ENCODE measurements around the gene ANGEL2. TPM values are rescaled to one million over a fixed set of nuclear protein-coding genes. Genes with fewer than 3 reads are reported as not detected.
A peak's percentile ranks its signal among the peaks of the same experiment; 100 is the strongest.

The ANGEL2 gene
- 30.4 and 35.2 TPM in 2 replicates for total RNA-seq (2012; rRNA removed)

DNA sequence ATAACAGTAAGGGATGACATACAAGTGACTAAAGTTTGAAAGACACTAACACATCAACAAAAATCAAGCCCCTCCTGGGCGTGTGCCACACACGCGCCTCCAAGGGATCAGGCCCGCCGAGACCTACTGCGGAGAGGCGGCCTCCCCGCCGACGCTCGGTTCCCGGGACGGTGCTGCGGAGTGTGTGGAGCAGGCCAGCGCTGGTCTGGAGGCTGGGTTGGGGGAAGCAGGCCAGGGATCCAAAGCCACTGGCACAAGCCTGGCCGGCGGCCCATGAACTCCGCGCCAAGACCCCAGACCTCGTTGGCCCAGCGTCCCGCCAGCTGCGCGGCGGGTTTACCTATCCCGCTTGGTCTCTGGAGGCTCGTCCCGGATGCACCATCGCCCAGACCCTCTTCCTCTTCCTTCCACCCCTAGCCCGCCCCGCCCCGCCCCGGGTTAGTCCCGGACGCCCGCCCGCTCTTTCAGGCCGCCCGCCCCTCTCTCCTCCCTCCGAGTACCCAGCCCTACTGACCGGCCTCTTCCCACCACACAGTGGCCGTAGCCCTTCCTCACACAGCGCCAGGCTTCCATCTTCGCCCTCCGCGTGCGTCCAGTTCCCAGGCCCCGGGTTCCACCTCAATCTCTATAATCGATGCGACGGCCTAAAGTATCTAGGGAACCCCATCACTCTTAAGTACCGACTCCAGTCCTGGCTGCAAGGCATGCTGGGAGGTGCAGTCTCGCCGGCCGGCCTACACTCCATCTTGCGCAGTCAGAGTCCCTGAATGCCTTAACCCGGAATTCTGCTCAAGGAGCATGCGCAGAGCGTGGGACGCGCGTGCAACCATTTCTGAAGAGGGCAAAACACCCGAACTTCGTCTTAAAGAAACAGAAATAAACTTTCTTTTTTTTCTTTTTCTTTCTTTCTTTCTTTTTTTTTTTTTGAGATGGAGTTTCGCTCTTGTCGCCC lies at the start of gene ANGEL2:
ANGEL2 (minus strand) TSS at position 769 of the 952 bp plus-strand sequence; CDS start at position 573, 196 bp downstream.
- H3K9ac ChIP-seq (ENCODE audit: low read depth, low read length) = peak within 1 kb of the TSS; percentile 89
- peaks cover 5% of the 10 kb centered on the region for H3K27me3 ChIP-seq (ENCODE audit: control insufficient read depth, insufficient read depth, low read length)
- peaks cover 6% of the 10 kb centered on the region for H3K4me1 ChIP-seq (ENCODE audit: control insufficient read depth, insufficient read depth, low read length)
- peak within 1 kb of the TSS; percentile 94 for H3K4me3 ChIP-seq (ENCODE audit: low read length)
- H3K4me2 ChIP-seq (ENCODE audit: low read length) = peak within 1 kb of the TSS; percentile 89
- peaks cover 12% of the 10 kb centered on the region for H3K36me3 ChIP-seq (ENCODE audit: insufficient read depth, low read length)
- H3K9me3 ChIP-seq (replicated peaks; ENCODE audit: low read length) = no peaks in the 10 kb centered on the region

DNA sequence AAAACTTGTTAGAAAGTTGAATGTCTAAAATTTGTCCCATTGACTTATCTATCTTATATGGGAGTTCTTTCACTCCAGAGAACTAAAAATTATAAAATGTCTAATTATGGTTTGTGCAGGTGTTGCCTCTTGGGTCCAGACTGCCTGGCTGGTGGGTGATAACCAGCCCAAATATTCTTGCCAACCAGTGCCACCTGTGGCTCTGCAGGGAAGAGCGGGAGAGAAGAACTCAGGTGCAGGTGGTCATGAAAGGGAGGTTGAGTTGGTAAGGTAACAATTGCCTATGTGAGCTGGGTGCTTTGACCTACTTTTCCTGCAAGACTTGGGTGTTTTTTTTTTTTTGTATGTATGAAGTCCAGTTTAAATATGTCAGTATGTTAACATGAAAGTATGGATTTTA lies 45.6 kb upstream of the ANGEL2 start:
- Histone ChIP-seq H3K4me1 (ENCODE audit: control insufficient read depth, insufficient read depth, low read length) (no peaks in the 10 kb centered on the region), H3K4me2 (ENCODE audit: low read length) (no peak overlapping the region), H3K36me3 (ENCODE audit: insufficient read depth, low read length) (no peaks in the 10 kb centered on the region), H3K9ac (ENCODE audit: low read depth, low read length) (no peak overlapping the region), H3K9me3 (replicated peaks; ENCODE audit: low read length) (no peaks in the 10 kb centered on the region), H3K27me3 (ENCODE audit: control insufficient read depth, insufficient read depth, low read length) (no peaks in the 10 kb centered on the region), H3K4me3 (ENCODE audit: low read length) (no peak overlapping the region)

GRCh38 chr1:213060836-213061235 lies 45.2 kb upstream of the ANGEL2 start:
- no peaks in the 10 kb centered on the region for H3K4me1 ChIP-seq (ENCODE audit: control insufficient read depth, insufficient read depth, low read length)
- H3K4me2 ChIP-seq (ENCODE audit: low read length) = no peak overlapping the region
- H3K9ac ChIP-seq (ENCODE audit: low read depth, low read length) = no peak overlapping the region
- H3K27me3 ChIP-seq (ENCODE audit: control insufficient read depth, insufficient read depth, low read length) = no peaks in the 10 kb centered on the region
- no peak overlapping the region for H3K4me3 ChIP-seq (ENCODE audit: low read length)
- H3K36me3 ChIP-seq (ENCODE audit: insufficient read depth, low read length) = no peaks in the 10 kb centered on the region
- H3K9me3 ChIP-seq (replicated peaks; ENCODE audit: low read length) = no peaks in the 10 kb centered on the region

DNA sequence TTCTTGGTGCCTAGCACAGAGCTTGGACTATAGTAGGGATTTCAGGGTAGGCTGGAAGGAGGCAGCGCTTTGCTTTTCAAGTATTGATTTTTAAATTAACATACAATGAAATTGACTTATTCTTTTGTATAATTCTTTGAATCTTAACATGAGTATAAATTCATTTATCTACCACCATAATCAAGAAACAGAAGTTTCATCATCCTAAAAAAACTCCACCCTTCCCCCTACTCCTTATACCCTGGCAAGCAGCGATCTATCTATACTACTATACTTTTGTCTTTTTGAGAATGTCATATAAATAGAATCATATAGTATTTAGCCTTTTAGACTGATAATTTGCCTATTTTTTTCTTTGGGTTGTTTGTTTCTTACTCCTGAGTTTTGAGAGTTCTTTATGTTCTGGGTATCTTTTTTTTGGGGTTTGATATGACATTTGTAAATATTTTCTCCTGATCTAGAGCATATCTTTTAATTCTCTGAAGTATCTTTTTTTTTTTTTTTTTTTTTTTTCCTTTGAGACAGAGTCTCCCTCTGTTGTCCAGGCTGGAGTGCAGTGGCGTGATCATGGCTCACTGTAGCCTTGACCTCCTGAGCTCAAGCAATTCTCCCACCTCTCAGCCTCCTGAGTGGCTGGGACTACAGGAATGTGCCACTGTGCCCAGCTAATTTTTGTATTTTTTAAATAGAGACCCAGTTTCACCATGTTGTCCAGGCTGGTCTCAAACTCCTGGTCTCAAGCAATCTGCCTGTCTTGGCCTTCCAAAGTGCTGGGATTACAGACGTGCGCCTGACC lies 41.8 kb upstream of the ANGEL2 start:
- Histone ChIP-seq H3K9ac (ENCODE audit: low read depth, low read length) (no peak overlapping the region), H3K4me3 (ENCODE audit: low read length) (no peak overlapping the region), H3K27me3 (ENCODE audit: control insufficient read depth, insufficient read depth, low read length) (no peaks in the 10 kb centered on the region), H3K4me1 (ENCODE audit: control insufficient read depth, insufficient read depth, low read length) (peaks cover 5% of the 10 kb centered on the region), H3K9me3 (replicated peaks; ENCODE audit: low read length) (no peaks in the 10 kb centered on the region), H3K36me3 (ENCODE audit: insufficient read depth, low read length) (no peaks in the 10 kb centered on the region), H3K4me2 (ENCODE audit: low read length) (no peak overlapping the region)

DNA sequence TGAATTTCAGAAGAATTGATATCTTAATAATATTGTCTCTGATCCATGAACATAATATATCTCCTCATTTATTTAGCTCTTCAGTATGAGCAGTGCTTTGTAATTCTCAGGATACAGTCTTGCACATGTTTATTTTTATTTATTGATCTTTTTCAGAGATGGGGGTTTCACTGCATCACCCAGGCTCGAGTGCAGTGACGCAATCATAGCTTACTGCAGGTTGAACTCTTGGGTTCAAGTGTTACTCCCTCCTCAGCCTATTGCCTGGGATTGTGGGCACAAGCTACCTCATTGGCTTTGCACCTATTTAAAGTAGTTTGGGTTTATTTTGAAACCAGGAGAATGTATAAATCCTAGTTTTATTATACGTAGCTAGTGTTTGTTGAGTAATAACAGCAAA lies 40.1 kb upstream of the ANGEL2 start:
- Histone ChIP-seq H3K9me3 (replicated peaks; ENCODE audit: low read length) (no peaks in the 10 kb centered on the region), H3K9ac (ENCODE audit: low read depth, low read length) (no peak overlapping the region), H3K4me2 (ENCODE audit: low read length) (no peak overlapping the region), H3K4me1 (ENCODE audit: control insufficient read depth, insufficient read depth, low read length) (peaks cover 6% of the 10 kb centered on the region), H3K4me3 (ENCODE audit: low read length) (no peak overlapping the region), H3K27me3 (ENCODE audit: control insufficient read depth, insufficient read depth, low read length) (no peaks in the 10 kb centered on the region), H3K36me3 (ENCODE audit: insufficient read depth, low read length) (no peaks in the 10 kb centered on the region)

- Histone ChIP-seq H3K4me2 (ENCODE audit: low read length) (no peak overlapping the region), H3K4me3 (ENCODE audit: low read length) (no peak overlapping the region), H3K36me3 (ENCODE audit: insufficient read depth, low read length) (no peaks in the 10 kb centered on the region), H3K9me3 (replicated peaks; ENCODE audit: low read length) (no peaks in the 10 kb centered on the region), H3K9ac (ENCODE audit: low read depth, low read length) (no peak overlapping the region), H3K4me1 (ENCODE audit: control insufficient read depth, insufficient read depth, low read length) (peaks cover 10% of the 10 kb centered on the region), H3K27me3 (ENCODE audit: control insufficient read depth, insufficient read depth, low read length) (no peaks in the 10 kb centered on the region)
Observed at GRCh38 chr1:213054733-213055591, 39.3 kb upstream of the ANGEL2 start.

DNA sequence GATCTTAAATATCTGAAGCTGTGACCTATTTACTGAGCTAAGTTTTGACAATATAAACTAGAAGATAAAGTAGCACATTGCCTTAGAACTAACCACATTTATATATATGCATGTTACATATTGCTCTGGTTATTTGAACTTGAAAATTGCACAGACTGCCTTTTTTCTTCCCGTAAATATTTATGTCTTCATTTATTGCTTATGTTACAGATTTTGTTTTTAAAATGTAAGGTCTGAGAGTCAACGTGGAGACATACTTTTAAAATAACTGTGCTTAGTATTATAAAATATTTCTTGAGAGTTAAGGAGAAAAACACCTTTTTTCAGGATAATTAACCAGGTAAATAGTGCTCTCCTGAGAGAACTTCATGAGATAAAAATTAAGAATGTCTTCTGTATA lies 38.5 kb upstream of the ANGEL2 start:
- Histone ChIP-seq H3K4me2 (ENCODE audit: low read length) (no peak overlapping the region), H3K4me3 (ENCODE audit: low read length) (no peak overlapping the region), H3K9ac (ENCODE audit: low read depth, low read length) (no peak overlapping the region), H3K9me3 (replicated peaks; ENCODE audit: low read length) (no peaks in the 10 kb centered on the region), H3K36me3 (ENCODE audit: insufficient read depth, low read length) (no peaks in the 10 kb centered on the region), H3K4me1 (ENCODE audit: control insufficient read depth, insufficient read depth, low read length) (peaks cover 10% of the 10 kb centered on the region), H3K27me3 (ENCODE audit: control insufficient read depth, insufficient read depth, low read length) (no peaks in the 10 kb centered on the region)

DNA sequence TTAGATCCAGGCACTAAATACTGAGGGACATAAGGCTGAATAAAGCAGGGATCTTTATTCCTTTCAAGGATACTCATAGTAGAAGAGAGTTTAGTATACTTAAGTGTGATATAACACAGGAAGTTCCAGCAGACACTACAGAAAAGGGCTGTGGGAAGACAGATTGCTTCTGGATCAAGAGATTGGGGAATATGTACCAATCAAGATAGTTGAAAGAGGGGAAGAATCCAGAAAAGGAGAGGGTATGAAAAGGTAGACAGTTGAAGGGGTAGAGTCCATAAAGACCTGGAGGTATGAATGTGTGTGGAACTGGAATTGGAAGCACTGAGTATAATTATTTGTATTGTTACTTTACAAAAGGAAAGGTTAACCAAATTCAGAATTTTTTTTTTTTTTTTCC lies 37.8 kb upstream of the ANGEL2 start:
- H3K9ac ChIP-seq (ENCODE audit: low read depth, low read length) = no peak overlapping the region
- H3K27me3 ChIP-seq (ENCODE audit: control insufficient read depth, insufficient read depth, low read length) = no peaks in the 10 kb centered on the region
- H3K4me3 ChIP-seq (ENCODE audit: low read length) = no peak overlapping the region
- no peak overlapping the region for H3K4me2 ChIP-seq (ENCODE audit: low read length)
- peaks cover 10% of the 10 kb centered on the region for H3K4me1 ChIP-seq (ENCODE audit: control insufficient read depth, insufficient read depth, low read length)
- no peaks in the 10 kb centered on the region for H3K36me3 ChIP-seq (ENCODE audit: insufficient read depth, low read length)
- no peaks in the 10 kb centered on the region for H3K9me3 ChIP-seq (replicated peaks; ENCODE audit: low read length)

DNA sequence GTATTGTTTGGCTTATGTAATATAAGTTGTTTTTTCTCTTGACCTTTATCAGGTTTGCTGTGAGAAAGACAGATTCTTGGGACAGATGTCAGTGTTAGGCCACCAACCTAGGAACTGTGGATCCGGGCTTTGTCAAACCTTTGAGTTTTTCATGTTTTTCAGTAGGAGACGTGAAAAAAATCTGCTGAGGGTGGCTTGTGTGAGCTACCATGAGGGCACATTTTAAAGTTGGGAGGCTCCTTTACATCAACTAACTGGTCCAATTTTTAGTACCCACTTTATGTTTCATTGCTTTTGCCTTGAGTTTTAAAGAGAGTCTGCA lies 36.2 kb upstream of the ANGEL2 start:
- H3K9me3 ChIP-seq (replicated peaks; ENCODE audit: low read length) = no peaks in the 10 kb centered on the region
- peaks cover 10% of the 10 kb centered on the region for H3K4me1 ChIP-seq (ENCODE audit: control insufficient read depth, insufficient read depth, low read length)
- peak overlapping the region; percentile 91 for H3K4me2 ChIP-seq (ENCODE audit: low read length)
- H3K36me3 ChIP-seq (ENCODE audit: insufficient read depth, low read length) = no peaks in the 10 kb centered on the region
- H3K27me3 ChIP-seq (ENCODE audit: control insufficient read depth, insufficient read depth, low read length) = no peaks in the 10 kb centered on the region
- peak overlapping the region; percentile 90 for H3K9ac ChIP-seq (ENCODE audit: low read depth, low read length)
- H3K4me3 ChIP-seq (ENCODE audit: low read length) = peak overlapping the region; percentile 98

DNA sequence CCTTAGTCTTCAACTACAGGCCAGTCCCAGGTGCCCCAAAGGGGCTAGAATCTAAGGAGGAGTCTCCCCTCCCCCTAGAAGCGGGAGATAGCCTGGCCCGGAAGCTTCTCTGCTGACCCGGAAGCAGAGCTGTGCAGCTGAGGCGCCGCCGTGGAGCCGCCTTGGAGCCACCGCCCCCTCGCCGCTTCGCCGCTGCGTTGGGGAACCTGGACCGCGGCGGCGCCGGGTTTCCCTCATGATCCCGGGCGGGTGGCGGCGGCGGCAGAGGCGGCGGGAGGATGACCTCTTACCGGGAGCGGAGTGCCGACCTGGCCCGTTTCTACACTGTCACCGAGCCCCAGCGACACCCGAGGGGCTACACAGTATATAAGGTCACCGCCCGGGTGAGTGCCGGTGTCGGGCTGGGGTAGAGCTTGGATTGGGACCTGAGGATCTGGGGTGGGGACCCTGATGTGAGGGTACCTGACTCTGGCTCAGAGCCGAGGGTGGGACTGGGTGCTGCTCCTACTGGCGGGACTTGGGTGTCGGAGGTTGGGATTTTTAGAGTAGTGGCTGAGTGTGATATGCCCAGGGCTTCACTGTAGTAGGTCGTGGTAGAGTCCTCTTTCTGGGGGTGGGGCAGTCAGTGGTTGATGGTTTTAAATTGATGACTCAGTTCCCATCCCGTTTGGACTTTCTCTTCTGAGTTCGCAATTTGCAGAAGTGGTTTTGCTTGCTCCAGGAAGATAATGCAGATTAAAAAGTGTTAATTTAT lies 35.6 kb upstream of the ANGEL2 start, which contains the start of gene RPS6KC1:
RPS6KC1 (plus strand) TSS at position 115 of the 754 bp plus-strand sequence; CDS start at position 279, 164 bp downstream.
- Histone ChIP-seq H3K9ac (ENCODE audit: low read depth, low read length) (peak within 1 kb of the TSS; percentile 90), H3K4me1 (ENCODE audit: control insufficient read depth, insufficient read depth, low read length) (peaks cover 10% of the 10 kb centered on the region), H3K4me2 (ENCODE audit: low read length) (peak within 1 kb of the TSS; percentile 91), H3K27me3 (ENCODE audit: control insufficient read depth, insufficient read depth, low read length) (no peaks in the 10 kb centered on the region), H3K9me3 (replicated peaks; ENCODE audit: low read length) (no peaks in the 10 kb centered on the region), H3K4me3 (ENCODE audit: low read length) (peak within 1 kb of the TSS; percentile 98), H3K36me3 (ENCODE audit: insufficient read depth, low read length) (no peaks in the 10 kb centered on the region)

Data from skeletal muscle satellite cell (primary cell).